Astrocyte of the hippocampus (primary cell): ENCODE measurements around the gene PYHIN1.

Experiments
- DNase-seq: peaks from one replicate; pipeline ENCODE4 v3.0.0; 2011; ENCODE audit warnings: low read depth, low spot score

The PYHIN1 gene

DNA sequence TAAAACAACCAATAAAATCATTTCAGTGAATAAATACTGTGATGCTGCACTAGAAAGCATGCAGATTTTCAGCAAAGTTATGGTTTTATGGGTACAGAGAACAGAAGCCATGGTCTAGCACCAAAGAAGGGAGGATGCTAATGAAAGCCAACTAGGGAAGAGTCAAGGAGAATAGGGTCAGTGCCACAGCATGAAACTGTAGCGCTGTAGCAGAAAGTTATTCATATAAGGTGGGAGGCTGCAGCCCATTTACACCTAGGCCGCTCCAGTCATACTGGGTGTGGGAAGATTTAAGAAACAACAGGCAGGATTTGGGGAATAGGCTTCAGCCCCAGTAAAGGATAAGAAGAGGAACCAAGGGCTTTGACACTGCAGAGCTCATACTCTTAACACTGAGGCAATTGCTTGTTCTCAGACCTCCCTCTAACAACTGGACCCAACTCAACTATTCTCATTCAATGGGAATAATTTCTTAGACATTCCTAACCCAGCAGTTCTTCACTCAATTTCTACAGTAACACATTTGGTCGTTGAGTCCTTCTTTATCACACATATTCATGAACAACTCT, 82.7 kb downstream of the PYHIN1 start:
- no peak for DNase-seq

DNA sequence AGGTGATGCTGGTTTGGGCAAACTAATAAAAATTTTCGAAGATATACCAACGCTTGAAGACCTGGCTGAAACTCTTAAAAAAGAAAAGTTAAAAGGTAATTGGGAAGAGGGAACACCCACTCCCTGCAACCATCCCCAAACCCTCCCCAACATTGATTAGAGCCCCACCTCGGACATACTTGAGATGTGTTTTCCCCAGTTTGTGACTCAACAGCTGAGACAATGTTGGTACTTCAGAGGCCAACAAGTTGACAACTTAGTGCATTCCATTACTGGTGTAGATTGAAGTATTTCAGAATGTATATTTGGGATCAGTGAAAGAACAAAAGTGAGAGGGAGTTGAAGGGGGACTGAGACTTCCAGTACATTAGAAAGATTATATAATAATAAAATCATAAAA, 83.5 kb downstream of the PYHIN1 start:
- DNase-seq: no peak

DNA sequence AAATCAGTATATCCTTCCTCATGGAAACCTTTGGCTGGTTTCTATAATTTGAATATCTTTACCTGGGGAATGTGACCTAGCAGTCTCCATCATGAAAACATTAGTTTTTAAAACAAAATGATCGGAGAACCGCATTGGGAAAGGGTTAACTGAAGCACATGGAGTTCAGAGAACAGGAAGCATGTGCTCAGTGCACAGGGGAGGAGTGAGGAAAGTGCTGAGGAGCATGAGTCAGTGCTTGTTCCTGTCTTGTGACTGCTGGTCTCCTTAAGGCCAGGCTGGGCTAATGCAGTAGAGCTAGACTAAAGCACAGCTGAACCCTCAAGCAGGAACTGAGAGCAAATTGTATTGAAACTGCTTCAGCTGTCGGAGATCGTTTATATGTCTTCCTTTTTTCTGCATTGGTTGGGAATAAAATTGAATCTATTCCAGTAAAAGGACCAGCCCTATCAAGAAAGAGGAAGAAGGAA, 84.1 kb downstream of the PYHIN1 start:
- DNase-seq: peak; percentile 68

DNA sequence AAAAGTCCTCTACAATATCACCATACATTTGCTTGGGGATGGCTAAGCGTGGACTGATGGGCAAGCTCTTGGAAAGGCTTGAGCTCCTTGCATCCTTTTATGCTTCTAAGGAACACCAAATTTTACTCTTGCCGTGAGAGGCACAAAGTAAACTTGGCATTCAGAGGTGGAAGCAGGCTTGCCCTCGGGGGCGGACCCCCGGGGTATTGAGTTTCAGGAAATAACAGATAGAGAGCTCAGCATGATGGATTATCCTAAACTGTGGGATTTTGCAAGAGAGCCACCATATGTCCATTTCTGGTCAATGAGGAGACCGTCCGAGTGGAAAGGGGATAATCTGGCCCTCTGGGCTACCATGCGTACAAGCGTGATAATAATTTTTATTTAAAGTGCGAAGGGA, 92.4 kb downstream of the PYHIN1 start:
- DNase-seq: no peak

DNA sequence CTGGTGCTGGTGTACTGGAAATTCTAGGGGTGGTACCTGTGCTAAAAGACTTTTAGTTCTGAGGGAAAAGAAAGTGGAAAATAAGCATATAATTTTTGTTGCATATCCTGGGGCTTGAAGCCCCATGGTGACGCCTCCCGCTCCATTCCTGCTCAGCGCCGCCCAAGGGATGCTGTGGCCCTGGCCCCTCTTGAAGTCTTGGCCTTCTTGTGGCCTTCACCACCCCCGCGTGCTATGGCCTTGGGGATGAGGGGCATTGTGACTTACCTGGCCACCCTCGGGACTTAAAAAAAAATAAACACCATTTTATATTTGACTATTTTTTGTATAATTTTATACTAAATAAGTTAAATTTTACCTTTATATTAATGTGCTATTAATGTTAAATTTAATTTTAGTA, 93.7 kb downstream of the PYHIN1 start:
- no peak for DNase-seq
